Right lung (tissue), 10 donors: ENCODE measurements around the gene NFIB. TPM values are rescaled to one million over a fixed set of nuclear protein-coding genes. Genes with fewer than 3 reads are reported as not detected.

Experiments used
- DNase-seq, 2 donors: peaks; one replicate each; pipeline ENCODE4 v3.0.0-alpha.2; 2013
- long read RNA-seq, 8 donors: transcript quantifications; one replicate each; lab custom pipeline, GENCODE V29; 2026
- polyA plus RNA-seq, 5 donors: library from polyadenylated mRNA; unstranded; fragments of 120-200 nt; gene quantifications; one replicate each; pipeline versions ENCODE4 v1.2.1 to v1.2.3, GENCODE V29; 2013; ENCODE audit warnings: inconsistent platforms in 1 of 5, low replicate concordance in 1 of 5; ENCODE audit not compliant: insufficient read length in 5 of 5, insufficient read depth in 1 of 5

Gene NFIB
- polyA plus RNA-seq = 100 to 1,000 TPM in 4 of 5 donors, 10 to 100 TPM in 1; 94.6 to 133 (median 118) TPM
- long read RNA-seq, donor 1, full-length matches to known transcripts = 10 of 10 reads
- long read RNA-seq, donor 1, partial matches to known transcripts = 0 of 10 reads
- long read RNA-seq, donor 1, other reads (novel, unspliced or antisense) = 0 of 10 reads
- long read RNA-seq, donor 2, full-length matches to known transcripts = 8 of 8 reads
- long read RNA-seq, donor 2, partial matches to known transcripts = 0 of 8 reads
- long read RNA-seq, donor 2, other reads (novel, unspliced or antisense) = 0 of 8 reads
- long read RNA-seq, donor 3, full-length matches to known transcripts = 2 of 2 reads
- long read RNA-seq, donor 3, partial matches to known transcripts = 0 of 2 reads
- long read RNA-seq, donor 3, other reads (novel, unspliced or antisense) = 0 of 2 reads
- long read RNA-seq, donor 4, full-length matches to known transcripts = 6 of 12 reads
- long read RNA-seq, donor 4, partial matches to known transcripts = 6 of 12 reads
- long read RNA-seq, donor 4, other reads (novel, unspliced or antisense) = 0 of 12 reads
- long read RNA-seq, donor 5, full-length matches to known transcripts = 6 of 6 reads
- long read RNA-seq, donor 5, partial matches to known transcripts = 0 of 6 reads
- long read RNA-seq, donor 5, other reads (novel, unspliced or antisense) = 0 of 6 reads
- long read RNA-seq, donor 6, full-length matches to known transcripts = 13 of 24 reads
- long read RNA-seq, donor 6, partial matches to known transcripts = 11 of 24 reads
- long read RNA-seq, donor 6, other reads (novel, unspliced or antisense) = 0 of 24 reads
- long read RNA-seq, donor 7, full-length matches to known transcripts = 14 of 22 reads
- long read RNA-seq, donor 7, partial matches to known transcripts = 8 of 22 reads
- long read RNA-seq, donor 7, other reads (novel, unspliced or antisense) = 0 of 22 reads
- long read RNA-seq, donor 8, full-length matches to known transcripts = 2 of 2 reads
- long read RNA-seq, donor 8, partial matches to known transcripts = 0 of 2 reads
- long read RNA-seq, donor 8, other reads (novel, unspliced or antisense) = 0 of 2 reads

DNA sequence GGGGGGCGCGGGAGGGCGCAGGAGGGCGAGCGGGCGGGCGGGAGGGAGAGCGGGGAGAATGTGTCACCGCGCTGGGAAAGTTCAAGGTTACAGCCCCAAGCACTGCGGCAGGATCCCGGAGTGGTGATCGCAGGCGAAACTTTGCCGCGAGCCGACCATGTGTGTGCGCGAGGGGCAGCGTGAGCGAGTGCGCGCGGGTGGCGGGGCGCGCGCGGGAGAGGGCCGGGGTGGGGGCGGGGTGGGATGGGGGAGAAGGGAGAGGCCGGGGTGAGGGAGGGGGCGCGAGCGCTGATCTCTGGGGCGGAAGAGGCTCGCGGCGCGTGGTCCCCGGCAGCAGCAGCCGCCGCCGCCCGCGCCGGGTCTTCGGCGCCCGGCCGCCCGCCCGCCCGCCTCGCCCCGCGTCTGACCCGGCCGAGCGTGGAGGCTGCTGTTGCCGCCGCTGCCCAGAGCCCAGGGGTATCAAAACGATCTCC, at the start of gene NFIB:
Gene NFIB (minus strand): TSS at position 191 of the 473 bp plus-strand sequence. CDS start 630 bp downstream, outside the sequence.
- no peak for DNase-seq

DNA sequence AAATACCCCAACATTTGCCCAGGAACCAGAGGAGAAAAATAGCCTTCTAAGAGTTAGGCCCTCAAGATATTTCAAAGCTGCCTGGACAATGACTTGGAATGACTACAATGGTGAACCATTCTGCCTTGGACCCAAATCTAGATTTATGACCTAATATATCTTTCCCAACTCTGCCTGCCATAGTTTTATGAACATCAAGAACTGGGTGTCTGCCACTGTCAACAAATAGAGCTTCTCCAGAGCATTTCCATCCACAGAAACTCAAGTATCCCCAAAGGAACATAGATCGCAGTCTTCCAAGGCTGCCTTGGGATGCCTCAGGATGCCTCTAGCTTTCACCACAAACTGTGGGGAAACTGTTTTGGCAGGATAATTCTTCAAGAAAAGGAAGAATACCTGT, 48.2 kb upstream of the NFIB start:
- DNase-seq = no peak

DNA sequence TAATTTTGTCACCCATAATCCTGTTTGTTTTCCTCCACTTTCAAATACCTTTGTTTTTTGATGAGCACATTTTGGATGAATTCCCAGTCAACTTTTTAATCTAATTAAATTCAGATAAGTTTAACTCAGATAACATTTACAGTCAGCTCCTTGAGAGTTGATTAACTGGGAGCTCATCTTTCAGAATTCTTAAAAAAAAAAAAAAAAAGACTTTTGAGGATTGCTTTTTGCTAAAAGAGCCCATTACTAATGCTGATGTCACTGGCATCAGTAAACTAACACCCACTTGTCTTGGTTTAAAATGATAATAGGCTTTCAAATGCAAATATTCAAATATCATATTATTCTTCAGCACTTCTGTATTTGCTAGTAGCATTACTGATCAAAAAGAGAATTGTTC, 47.1 kb upstream of the NFIB start:
- no peak for DNase-seq

DNA sequence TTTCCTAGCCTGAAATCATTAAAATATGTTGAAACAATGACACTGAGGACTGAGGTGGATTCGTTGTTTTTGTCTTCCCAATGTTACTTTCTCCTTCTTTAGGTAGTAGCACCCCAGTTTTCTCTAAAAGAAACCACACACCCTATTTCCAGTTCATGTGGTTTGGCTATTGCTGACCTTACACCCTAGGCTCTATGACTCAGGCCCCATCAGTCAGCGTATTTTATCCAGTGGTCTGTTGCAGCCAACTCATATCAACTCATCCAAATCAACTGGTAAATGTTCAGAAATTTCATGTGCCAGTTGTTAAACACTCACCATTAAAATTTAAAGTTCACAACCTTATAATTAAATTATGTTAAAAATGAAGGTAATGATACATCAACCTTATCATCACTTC, 44.6 kb upstream of the NFIB start:
- no peak for DNase-seq

DNA sequence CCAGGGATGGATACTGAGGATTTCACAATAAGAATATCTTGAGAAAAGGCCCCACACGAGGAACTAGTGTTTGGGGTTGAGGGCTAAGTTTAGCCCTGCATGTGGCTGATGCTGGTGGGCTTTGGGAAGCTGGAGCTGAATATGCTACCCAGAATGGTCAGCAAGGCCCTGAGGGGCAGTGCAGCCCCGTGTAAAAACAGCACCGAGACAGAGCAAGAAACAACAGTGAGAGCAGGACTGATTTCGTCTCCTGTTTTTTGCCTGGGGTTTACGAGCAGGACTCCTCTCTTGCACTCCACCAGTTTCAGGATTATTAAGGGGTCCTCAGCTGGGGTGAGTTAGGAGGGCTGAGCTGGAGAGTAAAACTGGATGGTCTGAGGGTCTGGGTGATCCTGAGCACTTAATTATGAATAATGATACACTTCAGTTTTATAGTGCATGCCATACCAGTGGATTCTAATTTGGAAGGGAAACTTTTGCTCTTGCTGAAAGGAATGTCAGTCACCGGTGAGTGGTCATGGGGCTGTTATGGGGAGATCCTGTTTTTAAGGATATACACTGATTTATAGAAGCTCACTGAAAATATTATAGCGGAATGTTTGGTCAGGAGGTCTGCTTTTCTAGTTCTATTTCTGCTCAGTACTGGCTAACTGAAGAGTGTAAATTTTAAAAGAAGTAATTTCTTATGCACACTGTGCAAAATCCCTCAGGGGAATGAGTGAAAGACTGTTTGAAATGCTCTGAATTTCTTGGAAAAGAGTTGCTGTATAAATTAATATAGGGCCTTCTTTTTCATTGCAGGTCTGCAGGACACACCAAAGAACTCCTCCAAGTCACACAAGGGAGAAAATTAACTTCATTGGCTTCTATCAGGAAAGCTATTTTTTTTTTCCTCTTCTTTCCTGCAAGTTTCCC, 42.7 kb upstream of the NFIB start:
- DNase-seq = no peak

DNA sequence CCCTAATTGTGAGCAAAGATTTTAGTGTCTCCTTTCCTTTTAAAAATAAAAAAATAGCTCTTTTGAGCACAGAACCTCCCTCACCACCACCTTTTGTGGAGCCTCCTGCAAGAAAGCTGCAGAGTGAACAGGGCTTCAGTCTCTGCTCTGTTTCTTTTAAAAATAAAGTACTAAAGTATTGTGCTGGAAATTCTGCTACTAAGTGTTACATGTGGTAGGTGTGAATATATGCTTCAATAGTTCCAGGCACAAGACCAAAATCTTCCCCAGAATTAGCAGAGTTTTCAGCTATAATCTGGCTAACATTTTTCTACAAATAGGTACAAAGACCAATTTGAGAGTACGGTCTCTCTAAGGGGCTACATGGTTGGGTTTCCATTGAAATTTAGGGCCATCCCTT, 40.3 kb upstream of the NFIB start:
- no peak for DNase-seq

DNA sequence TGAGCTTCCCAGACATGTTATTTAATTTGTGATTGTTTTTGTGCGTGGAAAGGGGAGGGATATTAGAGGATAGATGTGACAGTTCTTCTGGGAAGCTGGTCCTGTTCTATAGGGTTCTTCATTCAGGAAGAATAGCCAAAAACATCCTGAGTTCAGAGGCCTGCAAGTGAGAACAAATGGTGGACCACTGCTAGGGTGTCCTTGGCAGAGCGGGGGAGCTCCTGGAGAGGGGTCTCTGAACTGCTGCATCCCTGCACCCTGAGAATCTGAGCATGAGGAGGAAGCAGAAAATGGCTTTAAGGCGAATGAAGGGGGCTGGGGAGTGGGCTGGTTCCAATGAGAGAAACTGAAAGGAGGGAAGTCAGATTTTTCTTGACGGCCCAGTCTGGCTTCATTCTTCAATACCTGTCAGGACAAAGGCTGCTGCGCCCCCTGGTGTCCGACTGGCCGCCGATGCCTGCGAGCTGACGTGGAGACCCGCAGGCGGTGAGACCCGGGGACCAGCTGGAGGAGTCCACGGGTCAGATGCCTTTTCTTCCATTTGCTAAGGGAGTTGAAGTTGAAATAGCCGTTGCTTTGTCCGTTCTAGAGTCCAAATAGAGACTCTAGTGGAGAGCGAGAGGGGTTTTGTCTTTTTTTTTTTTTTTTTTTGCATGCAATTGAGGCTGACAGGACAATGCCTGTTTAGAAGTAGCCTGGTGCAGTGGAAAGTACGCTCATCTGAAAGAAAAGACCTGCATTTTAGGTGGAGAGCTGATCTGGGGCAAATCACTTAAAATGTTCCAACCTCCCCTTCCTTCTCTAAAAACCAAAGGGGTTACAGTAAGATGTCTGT, 39.5 kb upstream of the NFIB start:
- peak; percentile 91 to 92 for DNase-seq

DNA sequence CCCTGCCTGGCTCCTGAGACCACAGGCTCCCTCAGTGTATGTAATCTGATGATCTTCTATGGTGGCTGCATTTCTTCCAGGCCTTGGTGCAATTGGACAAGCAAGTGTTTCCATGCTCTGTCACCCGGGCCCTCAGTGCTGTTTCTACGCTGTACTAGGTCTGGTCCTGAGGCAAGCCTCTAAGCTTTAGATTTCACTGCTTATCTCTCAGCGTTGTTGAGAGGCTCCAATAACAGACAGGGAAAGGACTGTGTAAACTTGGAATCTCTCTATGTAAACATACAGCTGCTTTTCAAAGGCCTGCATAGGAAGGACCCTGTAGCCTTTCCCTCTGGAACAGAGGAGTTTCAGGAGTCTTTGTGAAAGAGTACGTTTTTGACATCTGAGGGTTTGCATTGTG, 38.6 kb upstream of the NFIB start:
- no peak for DNase-seq

DNA sequence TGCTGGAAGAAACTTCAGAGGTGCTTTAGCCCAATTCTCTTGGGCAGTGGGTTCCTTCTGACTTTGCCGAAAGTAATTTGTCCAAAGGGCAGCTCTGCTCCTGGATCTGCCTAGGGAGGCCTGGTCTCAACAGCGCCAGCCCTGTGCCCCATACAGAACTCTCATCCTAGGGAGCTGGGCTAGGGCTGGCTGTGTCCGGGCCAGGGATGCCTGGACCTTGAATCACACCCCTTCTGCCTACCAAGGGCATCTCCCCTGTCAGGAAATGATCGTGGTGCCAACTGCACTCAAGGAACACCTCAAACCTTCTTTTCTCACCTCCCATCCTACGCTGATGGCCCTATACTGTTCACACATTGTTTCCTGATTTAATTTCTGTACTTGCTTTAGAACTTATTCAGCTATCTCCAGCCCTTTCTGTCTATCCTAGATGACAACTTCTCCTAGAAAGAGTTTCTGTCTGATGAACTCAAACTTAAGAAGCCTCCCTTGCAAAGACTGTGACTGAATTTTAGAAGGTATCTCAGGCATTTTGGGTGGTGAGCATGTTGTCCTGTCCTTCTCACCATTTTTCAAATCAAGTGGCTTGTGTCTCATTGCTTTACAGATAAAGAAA, 37.4 kb upstream of the NFIB start:
- DNase-seq = no peak

DNA sequence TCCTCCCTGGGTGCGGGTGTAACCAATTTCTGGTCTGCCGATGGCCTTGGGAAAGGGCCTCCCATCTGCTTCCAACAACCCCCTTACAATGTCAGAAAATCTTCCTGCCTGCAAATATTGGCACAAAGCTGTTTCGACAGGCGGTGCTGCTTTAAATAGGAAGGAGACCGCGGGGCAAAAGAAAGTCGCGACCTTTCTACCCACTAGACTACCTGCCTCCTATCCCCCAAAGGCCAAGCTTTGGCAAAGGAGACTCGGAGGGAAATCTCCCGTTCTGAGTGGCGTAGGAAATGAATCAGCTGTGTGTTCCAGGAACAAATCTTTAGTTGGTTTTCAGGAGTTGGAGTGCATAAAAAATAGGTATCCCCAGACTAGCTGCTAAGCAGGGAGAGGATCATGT, 36.8 kb upstream of the NFIB start:
- DNase-seq = no peak

DNA sequence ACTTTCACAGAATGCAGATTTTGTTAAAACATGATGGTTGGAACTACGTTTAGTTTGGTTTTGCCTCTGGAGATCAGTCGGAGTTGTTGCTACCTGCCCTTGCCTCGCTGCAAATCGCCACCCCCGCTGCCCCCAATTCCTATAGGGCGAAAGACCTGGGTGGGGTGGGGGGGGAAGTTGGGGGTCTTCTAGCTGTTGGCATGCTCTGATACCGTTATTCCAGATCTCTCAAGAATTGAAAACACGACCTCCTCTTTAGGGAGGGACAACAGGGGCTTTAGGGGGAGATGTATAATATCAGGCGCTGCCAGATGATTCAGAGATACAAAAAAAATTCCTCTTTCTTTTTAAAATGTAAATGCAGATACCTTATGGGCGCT, 36.4 kb upstream of the NFIB start:
- DNase-seq = no peak

DNA sequence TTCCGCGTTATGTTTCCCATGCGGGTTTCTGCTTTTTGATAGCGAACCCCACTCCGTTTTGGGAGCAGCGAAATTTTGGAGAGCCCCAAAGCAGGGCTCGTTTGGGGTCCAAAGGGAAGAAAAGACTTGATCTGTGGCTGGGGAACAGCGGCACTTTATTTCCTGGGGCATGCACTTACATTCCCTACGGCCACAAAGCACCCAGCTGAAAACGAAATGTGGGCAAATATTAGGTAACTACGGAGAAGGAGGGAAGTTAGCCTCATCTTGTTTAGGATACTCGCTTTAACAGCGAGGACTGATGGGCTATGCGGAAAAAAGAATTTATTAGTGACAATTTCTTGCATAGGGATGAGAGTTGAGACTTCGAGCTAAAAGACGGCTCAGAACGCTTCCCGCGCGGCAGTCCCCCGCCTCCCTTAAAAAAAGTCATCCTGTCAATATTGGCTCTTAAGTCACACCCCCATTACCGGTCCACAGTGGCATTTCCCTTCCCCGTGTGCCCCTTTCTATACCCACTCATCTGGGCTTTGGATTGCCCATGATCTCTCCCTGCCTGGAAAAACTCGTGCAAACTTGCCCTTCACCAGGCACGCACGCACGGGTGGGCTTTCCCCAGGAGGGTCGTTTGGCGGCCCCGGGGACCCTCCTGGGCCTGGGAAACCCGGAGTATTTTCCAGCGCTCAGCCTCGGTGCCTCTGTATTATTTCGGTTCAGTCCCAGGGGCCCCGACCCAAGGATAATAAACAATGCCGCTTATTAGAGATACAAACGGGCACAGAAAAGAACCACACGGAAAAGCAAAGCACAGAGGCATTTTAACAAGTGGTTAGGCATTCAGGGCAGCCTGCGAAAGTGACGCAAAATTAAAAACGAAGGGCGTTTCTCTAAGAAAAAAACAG, 35.8 kb upstream of the NFIB start:
- peak in 1 of 2 donors; percentile 68 for DNase-seq

DNA sequence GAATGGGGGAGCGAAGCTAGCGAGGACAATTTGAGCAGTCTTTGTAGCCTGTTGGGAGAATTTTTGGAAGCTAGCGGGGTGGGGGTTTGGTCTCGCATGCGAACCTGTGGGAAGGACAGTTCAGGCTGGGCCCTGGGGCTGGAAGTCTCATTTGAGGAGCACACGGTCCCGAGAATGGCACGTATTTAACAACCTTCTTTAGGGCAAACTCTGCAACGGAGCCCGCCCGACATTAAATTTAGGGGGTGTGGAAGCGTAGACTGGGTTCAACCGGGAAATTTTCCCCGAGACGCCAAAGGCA, 35.2 kb upstream of the NFIB start:
- DNase-seq = no peak

DNA sequence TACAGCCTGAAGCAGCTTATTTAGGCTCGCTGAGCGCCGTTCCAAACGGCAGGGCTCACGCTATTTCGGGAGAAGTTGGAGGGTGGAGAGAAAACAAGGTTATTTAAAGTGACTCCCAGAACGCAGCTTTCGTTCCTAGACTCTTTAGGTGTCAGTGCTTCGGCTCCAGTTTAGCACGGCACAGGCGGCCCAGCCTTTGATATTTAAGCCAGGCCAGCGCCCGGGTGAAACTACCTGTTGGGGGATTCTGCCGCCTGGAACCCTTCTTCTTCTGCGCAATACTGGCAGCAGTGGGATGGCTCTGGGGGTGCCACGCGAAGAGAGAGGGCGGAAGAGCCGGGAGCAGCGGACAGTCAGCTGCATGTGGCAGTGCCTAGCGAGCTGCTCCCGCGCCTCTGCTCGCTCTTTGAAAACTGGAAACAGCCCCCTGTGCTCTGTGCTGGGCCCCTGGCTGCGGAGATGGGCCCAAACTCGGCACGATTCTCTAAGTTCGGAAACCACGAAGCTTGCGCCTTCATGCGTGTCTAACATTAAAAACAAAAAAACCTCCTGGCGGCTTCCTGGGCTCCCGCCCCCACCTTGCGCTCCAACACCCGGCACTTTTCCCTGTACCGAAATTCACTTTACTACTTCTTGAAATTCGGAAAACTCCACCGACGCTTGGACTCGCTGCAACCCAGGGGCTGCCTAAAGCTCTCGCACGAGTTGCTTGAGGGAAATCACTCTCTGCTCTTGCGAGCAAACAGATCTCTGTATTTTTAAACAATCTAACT, 34.6 kb upstream of the NFIB start:
- peak in 1 of 2 donors; percentile 67 for DNase-seq

DNA sequence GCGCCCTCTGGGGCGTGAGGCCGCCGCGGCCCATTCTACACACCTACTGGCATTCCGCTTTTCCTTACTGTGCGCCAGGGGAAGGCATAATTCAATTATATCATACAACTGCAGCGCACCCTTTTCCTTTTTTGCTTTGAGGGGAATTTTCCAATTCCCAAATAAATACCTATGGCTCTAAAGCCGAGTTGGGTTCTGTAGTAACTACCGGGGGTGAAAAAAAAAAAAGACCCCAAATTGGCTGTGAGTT, 34.1 kb upstream of the NFIB start:
- DNase-seq = no peak

DNA sequence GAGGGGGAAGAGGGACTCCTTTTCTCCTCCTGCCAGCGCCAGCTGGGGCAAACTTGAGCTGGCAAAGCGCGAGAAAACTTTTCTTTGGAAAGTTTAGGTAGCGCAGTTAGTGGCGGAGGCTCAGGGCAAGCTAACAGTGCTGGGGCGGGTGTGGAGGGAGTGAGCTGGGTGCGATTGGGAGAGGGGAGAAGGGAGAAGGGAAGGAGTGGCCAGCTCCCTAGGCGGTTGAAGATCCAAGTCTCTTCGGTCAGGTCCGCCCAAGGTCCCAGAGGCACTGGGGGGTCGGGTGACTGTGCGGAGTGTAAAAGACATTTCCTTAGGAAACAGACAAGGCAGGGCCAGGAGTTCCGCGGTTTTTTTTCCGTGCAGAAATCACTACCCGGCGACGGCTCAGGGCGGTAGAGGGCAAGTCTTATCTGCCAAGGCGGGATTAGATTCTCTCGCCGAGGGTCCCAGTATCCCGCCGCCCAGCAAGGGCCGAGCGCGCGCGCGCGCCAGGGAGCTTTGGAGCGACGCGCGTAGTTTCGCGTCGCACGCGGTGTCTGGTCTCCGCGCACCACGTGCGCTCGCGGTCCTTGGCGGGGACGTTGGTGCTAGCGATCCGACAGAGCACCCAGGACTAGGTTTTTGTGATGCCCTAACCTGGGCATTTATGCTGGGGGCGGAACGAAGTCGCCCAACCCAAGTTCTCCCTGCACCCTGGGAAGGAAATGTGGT, 33.6 kb upstream of the NFIB start:
- peak; percentile 82 to 89 for DNase-seq

DNA sequence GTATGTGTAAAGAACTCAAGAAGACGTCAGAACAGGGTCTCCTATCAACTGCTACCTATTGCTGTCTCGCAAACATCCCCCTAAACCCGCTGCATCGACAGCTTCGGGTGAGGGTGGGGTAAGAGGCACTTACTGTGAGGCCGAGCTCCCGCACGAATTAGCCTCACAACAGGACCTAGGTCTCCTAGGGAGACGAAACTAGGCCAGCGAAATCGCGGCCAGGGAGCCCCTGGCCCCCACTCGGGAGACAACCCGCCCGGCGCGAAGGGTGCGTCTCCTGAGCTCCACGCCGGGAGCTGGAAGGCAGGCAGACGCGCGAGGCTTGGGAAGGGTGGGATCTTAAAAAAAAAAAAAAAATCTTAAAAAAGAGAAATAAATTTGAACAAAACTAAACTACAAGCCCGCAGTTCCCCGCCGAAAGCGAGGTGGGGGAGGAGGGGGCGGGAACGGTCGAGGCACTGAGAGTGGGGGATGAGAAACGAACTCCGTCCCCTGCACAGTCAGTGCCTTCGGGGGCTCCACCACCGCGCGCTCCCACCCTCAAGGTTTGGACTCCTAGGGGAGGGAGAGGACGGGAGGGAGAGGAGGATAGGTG, 33.0 kb upstream of the NFIB start:
- DNase-seq = peak; percentile 75 to 77
